Activated CD4-positive, alpha-beta T cell treated with anti-CD3 and anti-CD28 coated beads for 4 hours (primary cell): ENCODE measurements around the gene RAB20.
A peak's percentile ranks its signal among the peaks of the same experiment; 100 is the strongest.
"Not testable (repeated sequence)": the region's sequence is repeated elsewhere in the genome, so short reads cannot be mapped to it uniquely, and the experiment has no call there.

Experiments
- DNase-seq, 2 donors: peaks; one replicate each; pipeline ENCODE4 v3.0.0-alpha.2; 2020

RAB20 gene

DNA sequence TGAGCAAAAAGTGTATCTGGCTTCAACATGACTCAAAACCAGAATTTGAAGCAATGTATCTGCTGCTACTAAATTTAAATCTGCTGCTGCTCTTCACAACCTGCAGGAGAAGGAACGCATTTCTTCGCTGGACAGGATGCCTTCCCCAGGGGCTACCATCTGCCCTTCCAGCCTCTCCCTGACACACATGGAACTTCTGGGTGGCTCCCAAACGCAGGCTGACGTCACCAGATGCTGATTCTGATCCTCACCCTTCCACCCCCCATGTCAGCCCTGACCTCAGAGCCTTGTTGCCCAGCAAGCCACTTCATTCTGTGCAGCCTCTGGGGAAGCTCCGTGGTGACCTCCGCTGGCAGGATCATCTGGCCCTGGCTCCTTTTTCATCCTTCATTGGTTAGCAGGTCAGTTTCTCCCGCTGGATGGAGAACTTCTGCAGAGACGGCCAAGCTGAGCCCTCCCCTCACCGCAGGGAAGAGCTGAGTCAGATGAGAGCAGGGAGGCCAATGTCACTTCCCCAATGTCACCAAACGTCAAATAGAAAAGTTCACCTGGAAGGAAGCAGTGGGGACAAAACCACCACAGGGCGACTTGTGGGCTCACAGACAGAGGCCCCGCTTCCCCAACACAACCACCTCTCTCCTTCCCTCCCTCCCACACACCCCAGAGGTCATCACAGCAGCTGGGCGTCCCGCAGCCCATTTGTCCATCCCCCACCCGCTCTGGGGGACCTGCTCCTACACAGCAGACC is 14.0 kb upstream of the RAB20 start:
- no peak for DNase-seq

GRCh38 chr13:110574161-110574560 is 12.6 kb upstream of the RAB20 start:
- no peak for DNase-seq

DNA sequence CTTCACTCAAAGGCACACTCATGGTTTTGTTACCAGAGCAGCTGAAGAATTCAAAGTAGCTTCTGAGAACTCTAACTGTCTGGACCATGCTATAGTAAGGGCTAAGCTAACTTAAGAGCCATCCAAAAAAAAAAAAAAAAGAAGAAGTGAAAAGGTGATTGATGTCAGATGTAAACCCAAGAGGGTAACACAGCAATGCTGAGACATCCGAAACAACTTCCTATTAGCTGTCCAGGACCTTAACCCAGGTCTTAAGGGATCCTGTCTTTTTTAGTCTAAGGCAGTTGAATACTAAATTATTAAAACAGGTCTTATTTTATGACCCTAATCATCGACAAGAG is 11.2 kb upstream of the RAB20 start:
- no peak for DNase-seq

DNA sequence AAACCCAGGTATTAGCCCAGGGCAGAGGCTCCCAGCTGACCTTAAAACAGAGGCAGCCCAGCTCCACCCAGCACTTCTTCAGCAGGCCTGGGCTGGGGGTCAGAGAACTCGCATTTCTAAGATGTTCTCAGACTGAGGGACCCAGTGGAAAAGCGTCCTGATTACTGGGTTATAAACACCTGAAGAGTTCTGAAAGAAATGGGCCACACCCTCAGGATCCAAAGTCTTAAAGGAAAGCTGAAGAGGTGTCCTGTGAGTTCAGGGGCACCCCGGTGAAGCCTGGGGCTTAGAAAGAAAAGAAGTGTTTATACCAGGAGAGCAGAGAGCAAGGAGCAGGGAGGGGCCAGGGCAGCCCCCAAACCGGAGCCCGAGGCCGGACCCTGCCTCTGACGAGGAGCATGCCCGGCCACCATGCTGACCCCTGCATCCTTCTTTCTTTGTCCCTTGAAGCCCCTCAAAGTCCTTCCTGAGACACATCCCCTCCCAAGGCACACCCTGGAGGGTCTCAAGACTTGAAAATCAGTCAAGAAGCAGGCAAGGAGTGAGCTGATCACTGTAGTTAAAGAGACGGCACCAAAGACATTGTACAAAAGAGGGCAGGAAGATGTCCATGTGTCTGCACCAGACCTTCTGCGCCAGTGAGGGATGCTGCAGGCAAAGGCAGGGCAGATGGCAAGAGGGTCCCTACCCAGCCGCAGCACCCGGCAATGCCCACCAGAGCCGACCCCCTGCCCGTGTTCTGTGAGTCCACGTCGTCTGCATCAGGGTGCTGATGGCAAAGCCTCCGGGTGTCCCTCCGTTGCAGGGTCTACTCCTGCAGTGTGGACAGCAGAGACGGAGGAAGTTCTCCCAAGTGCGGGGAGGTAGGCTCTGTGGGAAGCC is 10.6 kb upstream of the RAB20 start:
- no peak for DNase-seq

DNA sequence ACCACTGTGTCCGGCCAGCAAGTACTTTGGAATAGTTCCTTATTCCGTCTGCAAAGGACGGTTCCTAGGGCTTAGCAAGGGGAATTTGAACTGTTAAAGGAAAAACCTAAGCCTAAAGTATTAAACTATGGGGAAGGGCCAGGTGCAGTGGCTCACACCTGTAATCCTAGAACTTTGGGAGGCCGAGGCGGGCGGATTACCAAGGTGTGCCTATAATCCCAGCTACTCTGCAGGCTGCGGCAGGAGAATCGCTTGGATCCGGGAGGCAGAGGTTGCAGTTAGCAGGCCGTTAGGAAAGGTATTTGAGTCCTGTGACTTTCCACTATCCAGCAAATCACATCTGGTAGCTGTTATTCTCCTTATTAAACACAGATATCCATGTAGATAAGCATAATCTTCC is 9.4 kb upstream of the RAB20 start:
- no peak for DNase-seq

GRCh38 chr13:110569962-110570361 is 8.4 kb upstream of the RAB20 start:
- DNase-seq, result not testable (repeated sequence)

GRCh38 chr13:110568612-110569011 is 7.1 kb upstream of the RAB20 start:
- no peak for DNase-seq

DNA sequence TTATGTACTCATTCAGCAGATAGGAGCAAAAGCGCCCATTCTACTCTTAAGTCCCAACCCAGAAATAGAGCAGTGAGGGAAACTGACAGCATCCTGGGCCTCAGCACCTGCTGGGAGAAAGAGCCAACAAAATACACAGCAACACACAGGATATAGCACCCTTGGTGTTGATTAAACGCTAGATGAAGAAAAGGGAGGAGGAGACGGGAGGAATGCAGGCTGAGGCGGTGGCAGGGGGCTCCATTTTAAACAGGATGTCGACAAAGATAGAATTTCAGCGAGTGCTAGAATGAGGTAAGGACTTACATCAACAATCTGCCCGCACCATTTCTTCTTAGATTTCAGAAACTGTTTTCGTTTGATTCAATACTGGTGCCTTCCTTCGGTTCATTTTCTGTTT is 4.6 kb upstream of the RAB20 start:
- DNase-seq, result no peak

DNA sequence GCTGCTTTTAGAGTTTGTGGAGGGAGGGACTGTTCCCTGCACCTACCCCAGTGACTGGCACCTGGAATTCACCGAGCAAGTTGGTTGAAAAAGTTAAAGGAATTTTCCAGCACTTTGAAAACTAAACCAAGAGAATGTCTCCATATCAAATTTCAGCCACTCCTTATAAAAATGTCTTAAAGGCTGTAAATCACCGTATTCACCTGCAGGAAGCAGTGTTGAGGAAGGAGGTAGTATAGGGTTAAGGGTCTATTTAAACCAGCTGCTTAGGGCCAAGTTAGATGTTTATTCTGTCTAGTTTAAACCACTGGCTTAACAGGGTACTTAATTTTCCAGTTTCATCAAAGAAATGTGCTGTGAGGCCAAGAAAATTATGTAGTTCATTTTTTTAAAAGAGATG is 3.8 kb upstream of the RAB20 start:
- no peak for DNase-seq

DNA sequence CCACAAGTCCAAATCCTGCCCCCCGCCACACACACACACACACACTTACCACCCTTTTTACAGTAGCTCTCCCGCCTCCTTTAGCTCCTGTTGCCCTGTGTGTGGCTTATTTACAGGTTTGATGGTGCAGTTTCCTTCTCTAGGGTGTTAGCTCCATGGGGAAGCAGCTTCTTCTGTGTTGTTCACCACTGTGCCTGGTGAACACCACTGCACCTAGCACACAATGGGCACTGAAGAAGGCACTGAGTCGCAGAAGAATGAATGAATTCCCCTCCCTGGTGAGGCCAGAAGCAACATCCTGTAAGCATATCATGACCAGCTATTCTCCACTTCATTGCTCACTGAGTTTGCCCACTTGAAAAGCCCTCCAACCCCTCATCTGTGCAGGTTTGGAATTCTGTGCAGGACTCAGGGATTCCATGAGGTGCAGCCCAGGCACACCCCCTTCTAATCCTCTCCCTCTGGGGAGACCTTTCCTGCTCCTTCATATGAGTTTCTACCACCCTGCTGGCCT is 3.0 kb upstream of the RAB20 start:
- DNase-seq, result no peak

- no peak for DNase-seq
Observed at GRCh38 chr13:110563463-110563774, 1.9 kb upstream of the RAB20 start.

DNA sequence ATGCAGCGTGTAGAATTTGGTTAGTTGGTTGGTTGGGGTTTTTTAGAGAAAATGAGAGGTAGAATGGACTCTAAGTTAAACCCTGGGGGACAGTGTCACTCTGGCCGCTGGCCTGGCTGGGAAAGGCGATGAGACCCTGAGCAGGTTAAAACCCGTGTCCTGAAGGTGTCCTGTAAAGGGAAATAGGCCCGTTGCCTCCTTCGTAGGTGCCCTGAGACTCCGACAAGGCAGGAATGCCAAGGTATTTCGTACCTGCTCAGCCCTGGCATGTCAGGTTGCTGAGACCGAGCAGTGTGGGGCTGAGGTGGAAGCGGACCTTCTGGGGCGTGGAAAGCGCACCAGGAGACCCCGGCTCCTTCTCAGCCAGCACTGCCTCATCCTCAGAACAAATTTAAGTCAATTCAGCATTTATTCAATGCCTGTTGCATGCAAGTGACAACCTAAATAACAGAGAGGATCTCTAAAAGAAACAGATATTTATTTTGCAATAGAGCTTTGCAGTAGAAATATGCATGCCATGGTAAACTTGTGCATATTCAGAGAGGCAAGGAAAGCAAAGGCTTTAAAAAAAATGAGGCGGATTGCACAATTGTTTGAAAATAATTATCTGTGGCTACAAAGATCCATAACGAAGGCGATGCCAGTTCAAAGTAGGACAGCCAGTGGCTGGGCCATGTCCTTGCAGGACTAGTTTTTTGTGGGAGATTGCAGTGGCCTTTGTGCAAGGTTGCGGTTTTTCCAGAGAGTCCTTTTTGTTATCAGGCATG is 1.4 kb upstream of the RAB20 start:
- no peak for DNase-seq

DNA sequence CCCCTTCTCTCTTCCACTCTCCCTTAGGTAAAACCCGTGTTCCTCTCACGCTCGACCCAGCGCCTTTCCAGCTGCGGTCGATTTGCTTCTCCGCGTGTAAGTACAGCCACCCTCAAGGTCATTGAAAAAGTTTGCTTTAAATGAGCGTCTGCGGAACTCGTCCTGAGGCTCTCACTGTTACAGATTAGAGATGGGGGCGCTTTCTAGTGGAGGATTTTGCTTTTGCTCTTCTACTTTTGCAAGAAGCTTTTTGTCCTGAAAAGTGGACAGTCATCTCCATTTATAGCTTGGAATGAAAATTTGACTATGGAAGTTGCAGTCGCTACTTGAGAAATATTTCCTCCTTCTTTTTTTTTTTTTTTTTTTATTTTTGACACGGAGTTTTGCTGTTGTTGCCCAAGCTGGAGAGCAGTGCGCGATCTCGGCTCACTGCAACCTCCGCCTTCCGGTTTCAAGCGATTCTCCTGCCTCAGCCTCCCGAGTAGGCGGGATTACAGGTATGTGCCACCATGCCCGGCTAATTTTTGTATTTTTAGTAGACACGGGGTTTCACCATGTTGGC is 595 bp upstream of the RAB20 start:
- no peak for DNase-seq

DNA sequence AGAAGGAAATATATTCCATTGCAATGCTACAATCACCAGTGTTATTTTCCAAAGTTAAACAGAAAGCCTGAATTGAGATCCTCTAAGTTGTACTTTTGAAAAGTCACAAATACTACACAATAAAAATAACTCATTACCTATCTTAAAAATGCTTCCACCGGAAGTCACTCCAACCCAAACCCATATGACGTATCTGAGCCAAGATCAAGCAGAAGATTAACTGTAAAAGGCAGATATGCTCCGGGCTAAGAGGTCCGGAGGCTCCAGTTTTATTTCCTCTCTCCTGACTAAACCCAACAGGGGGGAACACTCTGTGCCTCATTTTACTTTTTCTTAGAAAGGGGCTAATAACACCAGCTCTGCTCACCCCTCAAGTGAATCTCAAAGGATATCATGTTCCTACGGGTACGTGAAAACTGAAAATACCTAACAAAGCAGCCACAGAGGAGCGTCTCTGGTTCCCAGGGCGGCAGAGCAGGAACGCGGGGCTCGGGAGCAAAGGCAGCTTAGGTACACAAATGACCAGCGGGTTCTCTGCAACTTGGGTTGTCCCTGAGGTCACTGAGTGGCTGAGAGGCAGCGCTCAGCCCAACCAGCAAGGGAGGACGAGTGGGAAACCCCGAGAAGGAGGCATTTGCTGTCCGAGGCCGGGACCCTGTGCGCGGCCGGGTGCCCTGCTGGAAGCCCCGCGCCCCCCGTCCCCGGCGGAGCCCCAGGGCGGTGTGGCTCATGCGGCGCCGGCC is 750 bp downstream of the RAB20 start:
- DNase-seq, result peak in 1 of 2 donors; percentile 20

GRCh38 chr13:110559986-110560385 is 1.5 kb downstream of the RAB20 start:
- DNase-seq, result no peak

DNA sequence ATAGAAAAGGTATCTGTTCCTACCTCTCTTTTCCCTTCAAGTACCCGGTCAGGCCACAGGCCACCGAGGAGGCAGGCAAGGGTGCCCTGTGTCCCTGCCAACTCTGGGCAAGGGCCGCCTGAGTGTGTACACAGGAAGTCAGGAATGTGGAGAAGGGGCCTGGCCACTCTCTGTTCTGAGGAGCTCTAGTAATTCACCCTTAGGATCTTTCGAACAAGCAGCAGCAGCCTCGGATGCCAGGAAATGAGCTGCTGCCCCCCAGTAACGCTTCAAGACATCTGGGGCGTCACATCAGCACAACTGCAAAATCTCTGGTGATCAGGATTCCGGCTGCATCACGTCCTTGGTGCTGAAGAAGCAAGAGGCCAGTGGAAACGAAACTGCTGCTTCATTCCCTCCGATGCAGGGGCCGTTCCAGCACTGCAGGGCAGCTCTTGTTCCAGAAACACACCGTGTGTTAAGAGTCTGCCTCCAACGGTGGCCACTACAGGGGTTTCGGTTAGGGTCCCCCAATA is 2.0 kb downstream of the RAB20 start:
- DNase-seq, result no peak

GRCh38 chr13:110557610-110558305 is 3.8 kb downstream of the RAB20 start:
- DNase-seq, result no peak

- no peak for DNase-seq
Observed at GRCh38 chr13:110557082-110557481, 4.4 kb downstream of the RAB20 start.

GRCh38 chr13:110556224-110556606 is 5.3 kb downstream of the RAB20 start:
- DNase-seq, result no peak

- DNase-seq, result no peak
Observed at GRCh38 chr13:110555601-110556223, 5.8 kb downstream of the RAB20 start.

GRCh38 chr13:110554946-110555345 is 6.6 kb downstream of the RAB20 start:
- DNase-seq, result no peak
